GM19035 (cell line): Measurements from ENCODE around the gene KASH5.

ENCODE experiments used
- ATAC-seq: cut with Tn5 transposase; IDR thresholded peaks from one replicate; pipeline ENCODE4 v1.9.1; 2021; ENCODE audit not compliant: unreplicated experiment

Gene KASH5

DNA sequence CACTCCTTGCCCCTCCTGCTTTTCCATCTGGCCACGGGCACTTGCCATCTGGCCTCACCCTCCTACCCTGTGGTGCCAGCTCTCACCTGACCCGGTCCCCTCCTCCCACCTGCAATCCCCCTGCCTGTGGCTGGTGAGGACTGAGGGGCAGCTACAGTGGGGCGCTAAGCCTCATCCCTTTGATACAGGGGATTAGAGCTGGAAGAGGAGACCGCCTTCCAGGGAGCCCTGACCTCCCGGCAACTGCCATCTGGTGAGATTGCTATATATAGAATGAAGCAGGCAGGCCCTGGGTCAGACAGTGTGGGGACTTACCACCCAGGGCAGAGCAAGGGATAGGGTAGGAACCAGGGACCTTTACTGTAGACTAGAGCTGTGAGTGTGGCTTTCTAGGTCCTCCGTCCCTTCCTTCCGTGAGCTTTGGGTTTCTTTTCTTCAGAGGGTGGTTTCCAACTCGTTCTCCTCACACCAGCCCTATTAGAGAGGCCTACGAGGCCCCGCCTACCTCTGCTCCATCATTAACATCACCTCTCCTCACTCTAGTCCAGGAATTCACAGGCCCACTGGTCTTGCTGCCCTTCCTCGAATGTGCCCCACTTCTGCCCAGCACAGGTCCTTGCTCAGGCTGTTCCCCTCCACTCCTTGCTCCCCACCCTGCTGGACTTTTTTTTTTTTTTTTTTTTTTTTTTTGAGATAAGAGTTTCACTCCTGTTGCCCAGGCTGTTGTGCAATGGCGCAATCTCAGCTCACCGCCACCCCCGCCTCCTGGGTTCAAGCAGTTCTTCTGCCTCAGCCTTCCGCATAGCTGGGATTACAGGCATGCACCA is 7.7 kb downstream of the KASH5 start:
- ATAC-seq: no peak

DNA sequence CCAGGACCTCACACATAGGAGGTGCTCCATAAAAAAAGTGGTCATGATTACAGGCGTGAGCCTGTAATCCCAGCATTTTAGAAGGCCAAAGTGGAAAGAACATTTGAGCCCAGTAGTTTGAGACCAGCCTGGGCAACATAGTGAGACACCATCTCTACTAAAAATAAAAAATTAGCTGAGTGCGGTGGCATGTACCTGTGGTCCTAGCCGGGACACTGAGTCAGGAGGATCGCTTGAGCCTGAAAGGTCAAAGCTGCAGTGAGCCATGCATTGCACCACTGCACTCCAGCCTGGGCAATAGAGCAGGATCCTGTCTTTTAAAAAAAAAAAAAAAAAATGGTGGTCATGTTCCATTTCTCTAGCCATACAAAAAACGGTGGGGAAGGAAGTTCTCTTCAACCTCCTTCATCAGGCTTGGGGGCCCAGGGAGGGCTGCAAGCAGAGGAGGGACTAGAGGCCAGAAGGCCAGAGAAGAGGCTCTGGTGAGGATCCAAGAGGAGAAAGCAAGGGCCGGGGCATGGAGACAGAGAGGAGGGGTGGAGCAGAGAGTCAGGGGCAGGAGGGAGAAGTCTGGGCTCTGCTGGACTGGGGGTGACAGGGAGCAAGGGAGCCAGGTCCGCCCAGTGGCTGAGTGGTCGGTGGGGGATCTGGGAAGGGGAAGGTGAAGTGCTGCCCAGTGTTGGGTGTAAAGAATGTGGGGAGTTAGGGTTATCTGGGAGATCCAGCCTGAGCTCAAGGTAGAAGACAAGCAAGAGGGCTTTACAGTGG is 8.9 kb downstream of the KASH5 start:
- no peak for ATAC-seq

DNA sequence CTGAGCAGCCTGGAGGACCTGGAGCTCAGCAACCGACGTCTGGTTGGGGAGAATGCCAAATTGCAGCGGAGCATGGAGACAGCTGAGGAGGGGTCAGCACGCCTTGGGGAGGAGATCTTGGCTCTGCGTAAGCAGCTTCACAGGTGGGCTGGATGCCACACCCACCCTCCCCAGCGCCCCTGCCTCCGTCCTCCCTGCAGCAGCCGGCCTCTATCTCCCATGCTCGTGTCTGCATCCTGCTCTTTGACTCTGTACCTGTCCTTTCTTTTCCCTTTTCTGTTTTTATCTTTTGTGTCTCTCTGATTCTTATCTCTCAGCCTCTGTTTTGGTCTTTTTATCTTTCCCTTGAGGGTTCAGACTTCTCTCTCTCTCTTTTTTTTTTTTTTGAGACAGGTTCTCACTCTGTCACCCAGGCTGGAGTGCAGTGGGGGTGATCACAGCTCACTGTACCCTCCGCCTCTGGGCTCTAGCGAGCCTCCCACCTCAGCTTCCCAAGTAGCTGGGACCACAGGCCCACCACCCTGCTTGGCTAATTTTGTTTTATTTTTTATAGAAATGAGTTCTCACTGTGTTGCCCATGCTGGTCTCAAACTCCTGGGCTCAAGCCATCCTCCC is 10.1 kb downstream of the KASH5 start:
- ATAC-seq: no peak

GRCh38 chr19:49398931-49399330 is 10.9 kb downstream of the KASH5 start:
- no peak for ATAC-seq

DNA sequence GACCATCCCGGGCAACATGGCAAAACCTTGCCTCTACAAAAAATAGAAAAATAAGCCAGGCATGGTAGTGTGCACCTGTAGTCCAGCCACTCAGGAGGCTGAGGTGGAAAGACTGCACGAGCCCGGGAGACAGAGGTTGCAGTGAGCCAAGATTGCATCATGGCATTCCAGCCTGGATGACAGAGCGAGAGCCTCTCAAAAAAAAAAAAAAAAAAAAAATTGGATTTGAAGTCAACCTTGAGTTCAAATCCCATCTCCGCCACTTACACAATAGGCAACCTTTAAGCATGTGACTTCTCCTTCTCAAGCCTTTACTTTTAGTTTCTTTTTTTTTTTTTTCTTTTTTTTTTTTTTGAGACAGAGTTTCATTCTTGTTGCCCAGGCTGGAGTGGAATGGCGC is 12.0 kb downstream of the KASH5 start:
- ATAC-seq: no peak

- ATAC-seq: no peak
These were observed 15.5 kb downstream of the KASH5 start for GRCh38 chr19:49403404-49404187.

DNA sequence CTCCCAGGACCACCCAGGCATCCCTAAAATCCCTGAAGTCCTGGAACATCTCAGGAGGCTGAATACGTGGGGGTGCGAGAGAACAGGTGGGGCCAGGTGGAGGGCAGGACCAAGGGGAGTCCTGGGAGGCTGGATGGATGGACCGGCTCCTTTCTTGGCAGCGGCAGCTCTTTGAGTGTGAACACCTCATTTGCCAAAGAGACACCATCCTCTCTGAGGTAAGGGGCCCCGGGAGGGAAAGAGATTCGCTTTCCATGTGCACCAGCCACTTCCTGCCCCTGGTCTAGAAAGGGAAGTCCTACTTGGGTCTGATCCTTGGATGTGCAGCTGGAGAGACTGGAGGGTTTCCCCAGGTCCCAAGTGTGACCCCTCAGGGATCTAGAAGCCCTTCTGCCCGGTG is 19.0 kb downstream of the KASH5 start:
- ATAC-seq: no peak

DNA sequence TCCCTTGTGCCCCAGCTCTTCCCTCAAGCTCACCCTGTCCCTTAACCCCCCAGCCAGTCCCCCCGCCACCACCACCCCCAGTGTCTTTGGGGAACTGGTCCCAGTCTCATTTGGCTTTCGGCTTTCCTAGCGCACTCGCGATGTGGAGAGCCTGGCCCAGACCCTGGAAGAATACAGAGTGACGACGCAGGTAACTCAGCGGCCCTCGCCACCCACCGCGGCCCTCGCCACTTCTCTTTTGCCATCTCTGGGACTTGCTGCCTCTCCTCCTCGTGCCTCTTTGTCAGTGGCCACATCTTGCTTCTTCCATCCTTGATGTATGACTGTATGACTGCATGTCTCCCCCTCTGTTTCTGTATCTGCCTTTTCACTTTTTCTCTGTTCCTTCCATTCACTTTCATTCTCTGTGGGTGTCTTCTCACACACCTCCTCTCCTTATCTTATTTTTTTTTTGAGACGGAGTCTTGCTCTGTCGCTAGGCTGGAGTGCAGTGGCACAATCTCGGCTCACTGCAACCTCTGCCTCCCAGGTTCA is 19.5 kb downstream of the KASH5 start:
- no peak for ATAC-seq

DNA sequence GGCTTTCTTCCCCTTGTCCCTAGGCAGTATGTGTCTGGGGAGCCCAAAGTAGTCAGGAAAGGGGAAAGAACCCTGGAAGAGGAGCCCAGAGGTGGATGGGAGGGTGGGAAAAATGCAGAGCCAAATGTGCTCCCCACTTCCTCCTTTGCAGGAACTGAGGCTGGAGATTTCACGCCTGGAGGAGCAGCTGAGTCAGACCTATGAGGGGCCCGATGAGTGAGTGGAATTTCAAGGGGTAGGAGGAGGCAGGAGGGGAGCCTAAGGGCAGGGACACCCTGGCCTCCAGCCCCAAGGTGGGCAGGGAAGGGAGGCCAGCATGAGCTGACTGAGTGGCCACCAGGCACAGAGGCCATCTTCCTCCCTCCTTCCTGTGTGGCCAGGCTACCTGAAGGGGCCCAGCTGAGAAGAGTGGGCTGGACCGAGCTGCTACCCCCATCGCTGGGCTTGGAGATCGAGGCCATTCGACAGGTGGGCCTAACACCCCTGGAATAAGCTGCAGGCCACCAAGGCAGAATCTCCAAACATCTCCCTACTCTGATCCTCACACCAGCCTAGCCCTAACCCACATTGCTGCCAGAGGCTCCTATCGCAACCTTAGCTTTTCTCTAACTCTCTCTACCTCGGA is 20.9 kb downstream of the KASH5 start:
- ATAC-seq: no peak

DNA sequence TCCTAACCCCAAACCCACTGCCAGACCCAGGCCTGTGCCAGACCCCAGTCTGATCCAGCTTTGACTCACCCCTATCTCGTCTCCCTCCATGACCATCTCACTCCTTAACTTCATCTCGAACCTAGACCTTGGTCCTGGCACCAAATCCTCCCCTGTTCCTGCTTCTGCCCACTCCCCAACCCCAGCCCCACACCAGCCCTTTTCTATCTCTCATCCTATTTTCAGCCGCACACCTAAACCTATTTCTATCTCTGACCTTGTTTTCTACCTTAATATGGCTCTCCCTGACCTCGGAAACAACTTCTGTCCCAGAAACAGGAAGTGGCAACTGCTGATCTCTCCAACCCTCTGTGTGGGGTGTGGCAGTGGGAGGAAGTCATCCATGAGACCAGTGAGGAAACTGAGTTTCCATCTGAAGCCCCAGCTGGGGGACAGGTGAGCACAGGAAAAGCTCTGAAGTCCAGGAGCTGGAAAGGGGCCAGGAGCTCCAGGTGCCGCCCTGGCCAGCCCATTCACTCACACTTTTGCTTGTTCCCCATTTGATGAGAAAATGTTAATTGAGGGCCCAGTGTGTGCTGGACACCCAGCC is 21.5 kb downstream of the KASH5 start:
- ATAC-seq: no peak

GRCh38 chr19:49411681-49412326 is 23.8 kb downstream of the KASH5 start:
- ATAC-seq: no peak

- ATAC-seq: no peak
These were observed 25.3 kb downstream of the KASH5 start for GRCh38 chr19:49413348-49413747.

DNA sequence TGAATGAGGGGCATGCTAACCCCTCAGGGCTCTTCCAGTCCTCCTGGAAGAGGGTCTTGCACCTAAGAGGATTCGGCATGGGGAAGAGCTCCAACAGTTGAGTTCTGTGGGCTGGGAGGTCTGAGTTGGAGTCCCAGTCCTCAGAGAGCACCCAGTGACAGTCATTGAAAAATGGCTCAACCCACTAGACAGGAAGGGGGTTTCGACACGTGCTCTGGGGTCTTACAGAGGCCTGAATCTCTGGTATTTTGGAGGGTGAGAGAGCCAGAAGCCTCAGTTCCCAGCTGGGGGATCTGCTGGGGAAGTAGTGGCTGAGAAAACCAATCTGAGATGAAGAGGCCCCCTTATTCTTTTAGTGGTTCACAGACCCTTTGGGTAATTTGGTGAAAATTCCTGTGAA is 26.2 kb downstream of the KASH5 start:
- no peak for ATAC-seq

DNA sequence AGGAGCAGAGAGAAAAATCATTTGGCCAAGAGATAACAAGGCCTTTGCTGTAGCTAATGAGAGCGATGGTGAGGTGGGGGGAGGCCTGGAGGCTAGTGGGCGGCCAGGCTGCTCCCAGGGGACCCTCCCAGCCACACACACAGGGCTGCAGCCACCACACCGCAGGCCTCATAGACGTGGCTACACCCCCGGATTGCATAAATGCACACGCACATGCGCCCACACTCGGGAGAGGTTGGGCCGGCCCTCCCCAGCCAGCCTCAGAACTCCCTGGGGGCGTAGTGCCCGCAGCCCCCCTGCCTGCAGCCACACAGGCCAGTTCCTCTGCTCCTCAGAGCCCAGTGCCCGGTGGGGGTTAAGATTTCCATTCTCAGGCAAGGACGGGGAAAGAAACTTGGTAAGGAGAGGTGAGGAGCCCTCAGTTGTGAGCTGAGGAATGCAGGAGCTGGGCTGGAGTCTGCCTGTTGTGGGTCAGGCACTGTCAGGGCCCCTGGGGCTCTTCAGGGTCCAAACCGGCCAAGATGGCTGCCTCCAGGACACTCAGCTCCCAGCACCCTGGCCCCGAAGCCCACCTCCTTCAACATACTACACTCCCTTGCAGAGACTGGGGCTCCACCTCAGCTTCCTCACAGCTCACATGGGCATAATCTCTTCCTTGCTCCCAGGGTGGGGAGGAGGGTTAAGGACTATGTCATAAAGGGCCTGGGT is 27.2 kb downstream of the KASH5 start:
- ATAC-seq: no peak

DNA sequence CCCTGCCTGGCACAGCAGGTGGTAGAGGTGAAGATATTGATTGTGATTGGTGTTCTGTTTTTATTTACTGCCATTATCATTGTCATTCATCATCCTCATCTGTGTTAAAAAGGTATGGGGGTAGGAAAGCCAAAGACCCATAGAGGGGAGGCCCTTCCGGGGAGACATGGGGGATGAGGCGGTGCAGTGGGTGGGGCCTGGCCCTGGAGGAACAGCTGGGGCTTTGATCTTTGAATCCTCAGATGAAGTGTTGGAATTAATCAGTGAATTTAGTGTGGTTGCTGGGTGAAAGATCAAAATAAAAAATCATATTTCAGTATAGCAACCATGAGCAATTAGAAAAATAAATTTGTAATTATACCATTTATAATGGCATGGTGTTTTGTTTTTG is 27.8 kb downstream of the KASH5 start:
- no peak for ATAC-seq

GRCh38 chr19:49417088-49417487 is 29.0 kb downstream of the KASH5 start:
- no peak for ATAC-seq

GRCh38 chr19:49418511-49418910 is 30.5 kb downstream of the KASH5 start:
- ATAC-seq: no peak

DNA sequence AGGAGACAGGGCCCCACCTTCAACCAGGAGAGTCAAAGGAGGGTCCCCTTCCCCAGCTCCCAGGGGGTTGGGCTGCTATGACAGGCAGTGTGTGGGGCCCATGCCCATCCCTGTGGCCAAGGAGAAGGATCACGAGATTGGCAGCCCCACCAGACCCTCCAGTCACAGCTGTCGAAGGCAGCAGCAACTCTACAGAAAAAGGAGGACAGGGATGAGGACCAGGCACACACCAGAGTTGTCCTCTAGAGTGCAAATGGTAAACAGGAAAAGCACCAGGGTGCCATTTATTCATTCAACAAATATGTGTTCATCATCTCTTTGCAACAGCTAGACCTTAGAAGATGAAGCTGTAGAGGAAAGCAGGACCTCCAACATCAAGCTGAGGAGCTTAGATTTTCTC is 31.1 kb downstream of the KASH5 start:
- no peak for ATAC-seq

- ATAC-seq: no peak
These were observed 32.2 kb downstream of the KASH5 start for GRCh38 chr19:49420227-49420626.
